SK-N-SH (cell line): ENCODE results near the gene GRHL3.

ENCODE experiments used
- CTCF ChIP-seq: fragments of 200-600 bp; sonication (generic); IDR thresholded peaks from 2 replicates; pipeline ENCODE4 v1.6.1; 2017; ENCODE audit warnings: antibody characterized with exemption, mild to moderate bottlenecking, moderate library complexity
- EP300 ChIP-seq, 2 experiments: IDR thresholded peaks; 2 replicates each; pipeline versions ENCODE4 v1.4.0 to v1.6.1; 2012; ENCODE audit warnings: borderline replicate concordance in 1 of 2, low read depth in 1 of 2, low read length in 1 of 2
- EZH2phosphoT487 ChIP-seq: fragments of 200-600 bp; sonication (generic); IDR thresholded peaks from 2 replicates; pipeline ENCODE4 v1.6.1; 2017; ENCODE audit warnings: low read depth, mixed run types, mild to moderate bottlenecking, antibody characterized with exemption, moderate library complexity, borderline replicate concordance
- FOXJ3 ChIP-seq: sonication (generic); formaldehyde crosslinking; IDR thresholded peaks from 2 replicates; pipeline ENCODE4 v1.5.1; 2020; ENCODE audit warnings: mild to moderate bottlenecking, missing genetic modification reagents
- FOXM1 ChIP-seq: IDR thresholded peaks from 2 replicates; pipeline ENCODE4 v1.4.0; 2012; ENCODE audit warnings: low read depth, mild to moderate bottlenecking
- MXI1 ChIP-seq: IDR thresholded peaks from 2 replicates; pipeline ENCODE4 v1.6.1; 2012; ENCODE audit warnings: mild to moderate bottlenecking, low read depth, low read length, improper control_type of control experiment
- POLR2AphosphoS5 ChIP-seq: IDR thresholded peaks from 2 replicates; pipeline ENCODE4 v1.6.1; 2012; ENCODE audit warnings: low read depth, low read length
- RAD21 ChIP-seq: IDR thresholded peaks from 2 replicates; pipeline ENCODE4 v1.6.1; 2012; ENCODE audit warnings: mild to moderate bottlenecking, low read length
- TAF1 ChIP-seq: IDR thresholded peaks from 2 replicates; pipeline ENCODE4 v1.6.1; 2012; ENCODE audit warnings: low read depth, mild to moderate bottlenecking, low read length, moderate library complexity, borderline replicate concordance
- TCF12 ChIP-seq: IDR thresholded peaks from 2 replicates; pipeline ENCODE4 v1.4.0; 2012
- TF ChIP-seq, protein P1 (sequence below): fragments of 150-350 bp; IDR thresholded peaks from 2 replicates; pipeline ENCODE4 v1.6.1; 2017; ENCODE audit warnings: antibody characterized with exemption, low read length, low read depth, borderline replicate concordance
- TF ChIP-seq, protein P2 (sequence below): IDR thresholded peaks from 2 replicates; pipeline ENCODE4; 2012
- TF ChIP-seq, protein P3 (sequence below): IDR thresholded peaks from 2 replicates; pipeline ENCODE4 v1.4.0; 2012; ENCODE audit warnings: low read depth
- TF ChIP-seq, protein P4 (sequence below): IDR thresholded peaks from 2 replicates; pipeline ENCODE4 v1.4.0; 2012; ENCODE audit warnings: low read depth, borderline replicate concordance

GRCh38 chr1:24364605-24364974 lies 45.4 kb downstream of the GRHL3 start:
- TF ChIP-seq, protein P1, sequence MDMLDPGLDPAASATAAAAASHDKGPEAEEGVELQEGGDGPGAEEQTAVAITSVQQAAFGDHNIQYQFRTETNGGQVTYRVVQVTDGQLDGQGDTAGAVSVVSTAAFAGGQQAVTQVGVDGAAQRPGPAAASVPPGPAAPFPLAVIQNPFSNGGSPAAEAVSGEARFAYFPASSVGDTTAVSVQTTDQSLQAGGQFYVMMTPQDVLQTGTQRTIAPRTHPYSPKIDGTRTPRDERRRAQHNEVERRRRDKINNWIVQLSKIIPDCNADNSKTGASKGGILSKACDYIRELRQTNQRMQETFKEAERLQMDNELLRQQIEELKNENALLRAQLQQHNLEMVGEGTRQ = no peak
- TF ChIP-seq CTCF (no peak), EP300 (IDR thresholded peaks at IDR 0.05; ENCODE audit: borderline replicate concordance in 1 of 2, low read depth in 1 of 2, low read length in 1 of 2) (no peak), POLR2AphosphoS5 (no peak), EZH2phosphoT487 (no peak), MXI1 (no peak), FOXM1 (no peak), TAF1 (no peak), RAD21 (no peak), FOXJ3 (CRISPR knock-in tag) (no peak), TCF12 (no peak)
- TF ChIP-seq, protein P2, sequence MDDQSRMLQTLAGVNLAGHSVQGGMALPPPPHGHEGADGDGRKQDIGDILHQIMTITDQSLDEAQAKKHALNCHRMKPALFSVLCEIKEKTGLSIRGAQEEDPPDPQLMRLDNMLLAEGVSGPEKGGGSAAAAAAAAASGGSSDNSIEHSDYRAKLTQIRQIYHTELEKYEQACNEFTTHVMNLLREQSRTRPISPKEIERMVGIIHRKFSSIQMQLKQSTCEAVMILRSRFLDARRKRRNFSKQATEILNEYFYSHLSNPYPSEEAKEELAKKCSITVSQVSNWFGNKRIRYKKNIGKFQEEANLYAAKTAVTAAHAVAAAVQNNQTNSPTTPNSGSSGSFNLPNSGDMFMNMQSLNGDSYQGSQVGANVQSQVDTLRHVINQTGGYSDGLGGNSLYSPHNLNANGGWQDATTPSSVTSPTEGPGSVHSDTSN = no peak
- TF ChIP-seq, protein P3, sequence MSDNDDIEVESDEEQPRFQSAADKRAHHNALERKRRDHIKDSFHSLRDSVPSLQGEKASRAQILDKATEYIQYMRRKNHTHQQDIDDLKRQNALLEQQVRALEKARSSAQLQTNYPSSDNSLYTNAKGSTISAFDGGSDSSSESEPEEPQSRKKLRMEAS = no peak
- TF ChIP-seq, protein P4, sequence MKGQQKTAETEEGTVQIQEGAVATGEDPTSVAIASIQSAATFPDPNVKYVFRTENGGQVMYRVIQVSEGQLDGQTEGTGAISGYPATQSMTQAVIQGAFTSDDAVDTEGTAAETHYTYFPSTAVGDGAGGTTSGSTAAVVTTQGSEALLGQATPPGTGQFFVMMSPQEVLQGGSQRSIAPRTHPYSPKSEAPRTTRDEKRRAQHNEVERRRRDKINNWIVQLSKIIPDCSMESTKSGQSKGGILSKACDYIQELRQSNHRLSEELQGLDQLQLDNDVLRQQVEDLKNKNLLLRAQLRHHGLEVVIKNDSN = no peak
